Activated effector memory CD4-positive, alpha-beta T cell treated with anti-CD3 and anti-CD28 coated beads, Interleukin-2, amount 50 U/mL, for 16 hours (primary cell): Measurements from ENCODE around the gene FAU.

Source experiments
- DNase-seq: peaks from one replicate; pipeline ENCODE4 v3.0.0-alpha.2; 2020

The FAU gene

GRCh38 chr11:65104628-65105027 is 17.3 kb downstream of the FAU start:
- no peak for DNase-seq

GRCh38 chr11:65103476-65103875 is 18.5 kb downstream of the FAU start:
- DNase-seq, result no peak

GRCh38 chr11:65102142-65103095 is 19.5 kb downstream of the FAU start:
- no peak for DNase-seq

GRCh38 chr11:65100674-65101350 is 21.1 kb downstream of the FAU start:
- no peak for DNase-seq

- DNase-seq, result no peak
Observed at GRCh38 chr11:65096926-65097325, 25.0 kb downstream of the FAU start.

- DNase-seq, result peak; percentile 94
Observed at GRCh38 chr11:65095974-65096806, 25.7 kb downstream of the FAU start, which contains the start of gene VPS51. Gene VPS51, plus strand, starts transcription at chr11:65096214. Its CDS starts 37 bp downstream, at chr11:65096251.

GRCh38 chr11:65095427-65095826 is 26.5 kb downstream of the FAU start:
- DNase-seq, result no peak

GRCh38 chr11:65090628-65091027 is 31.3 kb downstream of the FAU start:
- no peak for DNase-seq

GRCh38 chr11:65089621-65090020 is 32.3 kb downstream of the FAU start:
- DNase-seq, result no peak

GRCh38 chr11:65087827-65088226 is 34.1 kb downstream of the FAU start:
- DNase-seq, result no peak

GRCh38 chr11:65087216-65087615 is 34.7 kb downstream of the FAU start:
- no peak for DNase-seq

GRCh38 chr11:65086809-65087208 is 35.1 kb downstream of the FAU start:
- DNase-seq, result no peak

GRCh38 chr11:65085446-65085845 is 36.5 kb downstream of the FAU start:
- DNase-seq, result no peak

- no peak for DNase-seq
Observed at GRCh38 chr11:65084598-65085375, 37.1 kb downstream of the FAU start.

GRCh38 chr11:65083834-65084597 is 37.9 kb downstream of the FAU start, which contains the start of the genes CDCA5 and ZFPL1:
Gene CDCA5, minus strand, starts transcription at chr11:65084040. Its CDS starts 62 bp downstream, at chr11:65083978.
Gene ZFPL1, plus strand, starts transcription at chr11:65084222. Its CDS starts 477 bp downstream, at chr11:65084699.
- DNase-seq, result peak; percentile 99

GRCh38 chr11:65083134-65083833 is 38.6 kb downstream of the FAU start:
- no peak for DNase-seq

- DNase-seq, result no peak
Observed at GRCh38 chr11:65078786-65079342, 43.1 kb downstream of the FAU start.

GRCh38 chr11:65078151-65078550 is 43.8 kb downstream of the FAU start:
- peak; percentile 89 for DNase-seq

- no peak for DNase-seq
Observed at GRCh38 chr11:65077451-65077850, 44.5 kb downstream of the FAU start.

- no peak for DNase-seq
Observed at GRCh38 chr11:65072631-65072966, 49.3 kb downstream of the FAU start.
